Testis (tissue), 5 donors: ENCODE measurements around the gene NDUFAF5. TPM values are rescaled to one million over a fixed set of nuclear protein-coding genes. Genes with fewer than 3 reads are reported as not detected.
"Not testable (repeated sequence)": the region's sequence is repeated elsewhere in the genome, so short reads cannot be mapped to it uniquely, and the experiment has no call there.

ENCODE experiments used
- DNase-seq: peaks from one replicate; pipeline ENCODE4 v3.0.0-alpha.2; 2019
- H3K27ac ChIP-seq, 2 donors: fragments of 200-600 bp; sonication (generic); one replicate each; pipeline ENCODE4 v1.5.1; 2019
- H3K27me3 ChIP-seq: fragments of 200-600 bp; sonication (generic); one replicate; pipeline ENCODE4 v1.5.1; 2019
- H3K36me3 ChIP-seq: fragments of 200-600 bp; sonication (generic); one replicate; pipeline ENCODE4 v1.5.1; 2017; ENCODE audit warnings: low read depth; ENCODE audit errors: missing control alignments
- H3K4me1 ChIP-seq: fragments of 200-600 bp; sonication (generic); one replicate; pipeline ENCODE4 v1.5.1; 2019
- H3K4me3 ChIP-seq, 2 donors: fragments of 200-600 bp; sonication (generic); one replicate each; pipeline ENCODE4 v1.5.1; 2017 to 2019
- H3K9me3 ChIP-seq: fragments of 200-600 bp; sonication (generic); one replicate; pipeline ENCODE4 v1.5.1; 2017
- CTCF ChIP-seq, 3 experiments: fragments of 450-650 bp in 2 of 3; fragments of 200-600 bp in 1 of 3; sonication (generic) in 1 of 3; IDR thresholded peaks; one replicate each; pipeline ENCODE4 v1.5.1; 2016 to 2019; ENCODE audit warnings: antibody characterized with exemption in 3 of 3, mild to moderate bottlenecking in 2 of 3, moderate library complexity in 1 of 3
- POLR2A ChIP-seq: fragments of 450-650 bp; IDR thresholded peaks from one replicate; pipeline ENCODE4 v1.6.1; 2017; ENCODE audit warnings: antibody characterized with exemption, mild to moderate bottlenecking, moderate library complexity
- WGBS, 2 donors: methylation state at CpG; one replicate each; pipeline ENCODE4 v1.1.5; 2018; 5-methylcytosine and 5-hydroxymethylcytosine counted together
- intact Hi-C: fragments of 100-400 bp; cut with DNase I; formaldehyde crosslinking; loops from one replicate; pipeline ENCODE4 v1.15.1; 2023; ENCODE audit warnings: low total_unique reads
- long read RNA-seq, 2 donors: transcript quantifications; one replicate each; lab custom pipeline, GENCODE V29; 2026
- polyA plus RNA-seq: library from polyadenylated mRNA; stranded (reverse); fragments of 350-450 nt; fragmentation: Illumina TruSeq; extraction: RNeasy Lipid Tissue Mini Kit (QIAGEN cat#74804); gene quantifications from one replicate; pipeline ENCODE4 v1.2.3, GENCODE V29; 2014; ENCODE audit warnings: low read depth, low replicate concordance; ENCODE audit not compliant: insufficient read depth
- total RNA-seq, 2 donors: library from RNA; depleted of rRNA; stranded (reverse); fragments of >200 nt; gene quantifications; one replicate each; pipeline ENCODE4 v1.2.3, GENCODE V29; 2016

Gene NDUFAF5, protein sequence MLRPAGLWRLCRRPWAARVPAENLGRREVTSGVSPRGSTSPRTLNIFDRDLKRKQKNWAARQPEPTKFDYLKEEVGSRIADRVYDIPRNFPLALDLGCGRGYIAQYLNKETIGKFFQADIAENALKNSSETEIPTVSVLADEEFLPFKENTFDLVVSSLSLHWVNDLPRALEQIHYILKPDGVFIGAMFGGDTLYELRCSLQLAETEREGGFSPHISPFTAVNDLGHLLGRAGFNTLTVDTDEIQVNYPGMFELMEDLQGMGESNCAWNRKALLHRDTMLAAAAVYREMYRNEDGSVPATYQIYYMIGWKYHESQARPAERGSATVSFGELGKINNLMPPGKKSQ
- total RNA-seq: 10 to 100 TPM; 32.9 to 36.4 TPM
- 50.5 TPM for polyA plus RNA-seq
- long read RNA-seq, donor 1, full-length matches to known transcripts: 7 of 7 reads
- long read RNA-seq, donor 1, partial matches to known transcripts: 0 of 7 reads
- long read RNA-seq, donor 1, other reads (novel, unspliced or antisense): 0 of 7 reads
- long read RNA-seq, donor 2, full-length matches to known transcripts: 3 of 3 reads
- long read RNA-seq, donor 2, partial matches to known transcripts: 0 of 3 reads
- long read RNA-seq, donor 2, other reads (novel, unspliced or antisense): 0 of 3 reads

DNA sequence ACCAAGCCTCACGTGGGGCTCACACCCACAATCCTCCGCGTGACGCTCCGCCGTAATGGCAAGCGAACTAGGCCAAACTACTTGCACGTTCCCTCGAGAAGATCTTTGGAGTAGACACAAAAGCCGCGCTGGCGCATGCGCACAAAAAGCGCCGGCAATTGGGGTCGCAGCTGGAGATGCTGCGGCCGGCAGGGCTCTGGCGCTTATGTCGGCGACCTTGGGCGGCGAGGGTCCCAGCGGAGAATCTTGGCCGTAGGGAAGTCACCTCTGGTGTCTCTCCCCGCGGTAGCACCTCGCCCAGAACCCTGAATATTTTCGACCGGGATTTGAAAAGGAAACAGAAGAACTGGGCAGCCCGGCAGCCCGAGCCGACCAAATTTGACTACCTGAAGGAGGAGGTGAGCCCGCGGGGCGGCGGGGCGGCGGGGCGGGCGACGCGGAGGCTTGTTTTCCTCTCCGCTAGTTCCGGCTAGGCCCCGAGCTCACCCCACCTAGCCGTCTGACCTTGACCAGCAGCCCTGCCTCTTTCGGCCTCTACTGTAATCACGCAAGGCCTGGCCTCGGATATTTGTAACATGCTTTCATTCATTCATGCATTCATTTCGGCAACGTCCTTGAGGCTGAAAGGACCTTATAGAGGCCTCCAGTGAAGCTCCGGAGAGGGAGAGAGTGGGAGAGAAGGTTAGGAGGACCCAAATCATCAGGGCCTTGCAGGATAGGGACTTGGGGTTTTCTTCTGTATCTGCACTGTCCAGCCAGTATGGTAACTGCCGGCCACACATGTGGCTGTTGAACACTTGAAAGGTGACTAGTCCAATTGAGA is at the start of gene NDUFAF5, which contains the start of gene ESF1:
Gene NDUFAF5 (plus strand): TSS at position 136 of the 823 bp plus-strand sequence. CDS start 41 bp downstream, at position 177.
Gene ESF1 (minus strand): TSS at position 27 of the 823 bp plus-strand sequence. CDS start 1,779 bp downstream, outside the sequence.
- Histone ChIP-seq H3K36me3 (no peaks in the 10 kb centered on the region), H3K4me1 (peaks cover 14% of the 10 kb centered on the region), H3K27ac (peak within 1 kb of the TSS; percentile 88 to 90), H3K9me3 (no peaks in the 10 kb centered on the region), H3K4me3 (peak within 1 kb of the TSS; percentile 77 to 97), H3K27me3 (no peaks in the 10 kb centered on the region)
- 0% methylated on average over 36 to 54 of the region's 54 CpGs for WGBS, 2 donors
- intact Hi-C loops: no loop called here
- peak; percentile 99 for DNase-seq
- TF ChIP-seq POLR2A: no peak
- TF ChIP-seq CTCF (IDR thresholded peaks at IDR 0.05): peak in 1 of 3 experiments; percentile 17

GRCh38 chr20:13735826-13736225 is 49.0 kb upstream of the NDUFAF5 start:
- TF ChIP-seq CTCF (IDR thresholded peaks at IDR 0.05) (no peak), POLR2A (no peak)
- DNase-seq: no peak
- Histone ChIP-seq H3K9me3 (no peaks in the 10 kb centered on the region), H3K27me3 (no peaks in the 10 kb centered on the region), H3K4me1 (peaks cover 3% of the 10 kb centered on the region), H3K4me3 (no peak overlapping the region), H3K36me3 (no peaks in the 10 kb centered on the region), H3K27ac (peak overlapping the region in 1 of 2 donors; percentile 54)
- intact Hi-C loops: no loop called here
- 95 to 100% methylated on average over 1 of the region's 1 CpG for WGBS, 2 donors

- no peak for DNase-seq
- Histone ChIP-seq H3K36me3 (no peaks in the 10 kb centered on the region), H3K4me1 (peaks cover 6% of the 10 kb centered on the region), H3K27me3 (no peaks in the 10 kb centered on the region), H3K9me3 (no peaks in the 10 kb centered on the region), H3K4me3 (no peak overlapping the region), H3K27ac (peak overlapping the region in 1 of 2 donors; percentile 54)
- 49 to 62% methylated on average over 3 of the region's 3 CpGs for WGBS, 2 donors
- TF ChIP-seq POLR2A (no peak), CTCF (IDR thresholded peaks at IDR 0.05) (no peak)
- intact Hi-C loops: no loop called here
Observed at GRCh38 chr20:13736436-13737191, 48.2 kb upstream of the NDUFAF5 start.

- 92 to 100% methylated on average over 1 of the region's 1 CpG for WGBS, 2 donors
Observed at GRCh38 chr20:13738187-13738586, 46.6 kb upstream of the NDUFAF5 start.

More at GRCh38 chr20:13738187-13738586, 46.6 kb upstream of the NDUFAF5 start:
- H3K4me3 ChIP-seq, intact Hi-C loops, H3K36me3 ChIP-seq, H3K4me1 ChIP-seq, DNase-seq, H3K27me3 ChIP-seq, H3K9me3 ChIP-seq: not testable (repeated sequence)
- peak overlapping the region in 1 of 2 donors; percentile 54 for H3K27ac ChIP-seq
